Limb (tissue), 2 donors: ENCODE results near the gene FN1.

ENCODE experiments used
- DNase-seq, 2 donors: peaks; one replicate each; pipeline ENCODE4 v3.0.0-alpha.2; 2016; ENCODE audit errors: extremely low spot score in 2 of 2

Gene FN1

DNA sequence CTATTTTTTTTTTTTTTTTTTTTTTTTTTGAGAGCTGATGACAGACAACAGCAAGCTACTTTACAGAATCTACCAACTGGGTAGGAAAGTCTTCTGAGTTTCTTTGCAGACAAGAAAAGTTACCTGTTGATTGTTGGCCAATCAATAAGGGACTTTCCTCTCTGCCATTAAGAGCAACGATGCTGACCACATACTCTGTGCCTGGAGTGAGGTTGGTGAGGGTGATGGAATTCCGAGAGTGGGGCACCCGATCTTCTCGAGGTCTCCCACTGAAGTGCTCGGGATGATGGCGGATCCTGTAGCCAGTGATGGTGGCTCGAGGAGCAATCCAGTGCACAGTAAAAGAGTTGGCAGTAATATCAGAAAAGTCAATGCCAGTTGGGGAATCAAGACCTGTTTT, 49.3 kb downstream of the FN1 start:
- DNase-seq = no peak

DNA sequence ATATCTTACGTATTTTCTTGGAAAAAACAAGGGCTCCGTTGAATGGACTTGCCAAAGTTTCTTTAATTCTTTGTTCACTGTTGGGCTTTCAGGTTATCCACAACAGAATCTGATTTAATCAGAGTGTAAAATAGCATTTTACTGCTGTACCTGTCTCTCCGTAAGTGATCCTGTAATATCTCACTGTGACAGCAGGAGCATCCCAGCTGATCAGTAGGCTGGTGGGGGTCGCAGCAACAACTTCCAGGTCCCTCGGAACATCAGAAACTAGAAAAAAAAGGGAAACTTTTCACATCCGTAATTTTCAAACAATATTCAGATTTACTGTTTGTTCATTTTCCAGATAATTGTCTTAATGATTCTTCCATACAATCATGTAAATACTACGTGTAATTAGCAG, 51.2 kb downstream of the FN1 start:
- no peak for DNase-seq

DNA sequence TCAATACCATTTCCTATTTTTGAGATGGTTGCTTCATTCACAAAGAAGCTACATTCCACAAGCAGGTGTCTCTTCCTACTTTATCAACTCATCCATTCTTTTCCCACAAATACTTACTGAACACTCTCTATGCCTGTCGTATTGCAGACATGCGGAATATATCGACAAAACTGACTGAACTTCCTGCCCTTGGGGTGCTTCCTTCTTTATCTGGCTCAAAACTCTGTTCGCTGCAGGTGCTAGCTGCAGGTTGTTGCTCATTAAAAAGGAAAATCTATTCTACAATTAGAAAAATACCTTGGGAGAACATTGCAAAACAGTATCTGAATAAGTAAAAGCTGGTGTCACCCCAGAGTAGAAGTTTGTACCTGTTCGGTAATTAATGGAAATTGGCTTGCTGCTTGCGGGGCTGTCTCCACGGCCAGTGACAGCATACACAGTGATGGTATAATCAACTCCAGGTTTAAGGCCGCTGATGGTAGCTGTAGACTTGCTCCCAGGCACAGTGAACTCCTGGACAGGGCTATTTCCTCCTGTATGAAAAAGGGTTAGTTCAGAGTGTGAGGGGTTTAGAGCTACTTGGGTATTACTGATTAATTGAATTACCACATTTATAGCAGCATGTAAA, 52.1 kb downstream of the FN1 start:
- no peak for DNase-seq

DNA sequence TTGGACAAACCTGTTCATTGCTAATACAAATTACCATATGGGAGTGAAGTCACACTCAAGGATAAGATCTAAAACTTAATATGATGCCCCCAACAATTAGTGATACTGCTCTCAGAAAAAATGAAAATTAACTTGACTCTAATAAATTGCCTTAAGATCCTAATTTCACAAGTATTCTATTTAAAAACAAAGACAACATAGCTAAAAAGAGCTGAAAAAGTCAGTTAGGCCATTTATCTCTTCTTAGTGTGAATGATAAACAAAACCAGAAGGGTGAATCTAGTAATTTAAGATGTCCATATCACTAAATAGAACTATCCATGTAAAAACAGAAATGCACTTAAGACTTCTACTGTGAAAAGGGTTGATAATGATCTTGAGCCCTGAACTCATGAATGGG, 53.4 kb downstream of the FN1 start:
- no peak for DNase-seq

DNA sequence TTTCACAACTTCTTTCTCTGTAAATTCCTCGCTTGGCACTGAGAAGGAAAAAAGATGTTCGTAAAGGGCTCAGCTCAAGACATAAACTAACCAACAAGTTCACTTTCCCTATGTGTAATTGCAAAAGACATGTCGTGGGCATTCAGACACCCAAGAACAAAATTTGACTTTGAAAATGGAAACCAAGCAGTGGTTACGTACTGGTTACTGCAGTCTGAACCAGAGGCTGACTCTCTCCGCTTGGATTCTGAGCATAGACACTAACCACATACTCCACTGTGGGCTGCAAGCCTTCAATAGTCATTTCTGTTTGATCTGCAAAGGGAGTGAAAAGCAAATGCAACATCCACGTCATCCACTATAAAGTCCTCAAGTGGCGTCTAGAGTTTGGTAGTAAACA, 53.9 kb downstream of the FN1 start:
- DNase-seq = no peak

DNA sequence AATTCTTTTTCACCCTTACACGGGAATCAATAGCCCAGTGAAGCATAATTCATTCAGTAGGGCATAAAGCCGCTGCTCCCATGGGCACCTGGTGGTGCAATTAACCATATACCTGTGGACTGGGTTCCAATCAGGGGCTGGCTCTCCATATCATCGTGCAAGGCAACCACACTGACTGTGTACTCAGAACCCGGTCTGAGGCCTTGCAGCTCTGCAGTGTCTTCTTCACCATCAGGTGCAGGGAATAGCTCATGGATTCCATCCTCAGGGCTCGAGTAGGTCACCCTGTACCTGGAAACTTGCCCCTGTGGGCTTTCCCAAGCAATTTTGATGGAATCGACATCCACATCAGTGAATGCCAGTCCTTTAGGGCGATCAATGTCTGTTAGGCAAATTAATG, 55.2 kb downstream of the FN1 start:
- no peak for DNase-seq

DNA sequence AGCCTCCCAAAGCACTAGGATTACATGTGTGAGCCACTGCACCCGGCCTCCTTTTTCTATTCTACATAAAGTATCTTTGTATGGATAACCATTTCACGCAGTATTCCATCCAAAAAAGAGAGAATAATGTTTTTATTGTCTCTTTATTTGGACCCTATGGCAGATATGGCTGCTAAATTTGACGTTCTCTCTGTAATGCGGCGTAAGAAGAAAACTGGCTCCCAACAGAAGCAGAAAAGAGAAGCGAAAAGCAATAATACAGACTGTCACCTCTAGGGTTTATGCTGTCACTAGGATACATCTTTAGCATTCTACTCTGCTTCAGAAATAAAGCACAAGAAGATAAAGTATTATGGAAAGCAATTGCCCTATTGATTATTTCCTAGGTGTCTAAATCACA, 55.9 kb downstream of the FN1 start:
- no peak for DNase-seq

DNA sequence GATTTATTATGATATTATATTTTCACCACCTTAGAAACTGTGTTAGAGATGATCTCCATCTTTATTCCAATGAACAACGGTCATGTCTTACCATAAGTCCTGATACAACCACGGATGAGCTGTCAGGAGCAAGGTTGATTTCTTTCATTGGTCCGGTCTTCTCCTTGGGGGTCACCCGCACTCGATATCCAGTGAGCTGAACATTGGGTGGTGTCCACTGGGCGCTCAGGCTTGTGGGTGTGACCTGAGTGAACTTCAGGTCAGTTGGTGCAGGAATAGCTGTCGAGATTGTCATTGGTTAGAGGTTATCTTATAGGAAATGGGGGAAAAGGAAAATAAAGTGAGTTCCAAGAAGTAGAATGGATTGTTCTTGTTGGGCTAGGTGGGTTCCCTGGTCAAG, 56.8 kb downstream of the FN1 start:
- no peak for DNase-seq

DNA sequence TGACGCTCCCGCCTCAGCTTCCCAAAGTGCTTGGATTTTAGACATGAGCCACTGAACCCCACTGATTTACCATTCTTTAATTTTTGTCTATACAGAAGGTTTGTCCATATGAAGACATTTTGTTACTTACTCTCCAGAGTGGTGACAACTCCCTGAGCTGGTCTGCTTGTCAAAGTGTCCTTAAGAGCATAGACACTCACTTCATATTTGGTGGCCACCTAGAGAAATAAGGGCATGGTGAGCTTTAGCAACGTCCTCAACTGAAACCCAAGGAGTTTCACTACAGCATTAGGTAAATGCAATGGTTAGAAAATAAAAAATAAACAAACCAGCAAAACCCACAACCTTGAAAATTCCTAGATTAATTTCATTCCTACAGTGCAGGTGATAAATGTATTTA, 57.8 kb downstream of the FN1 start:
- no peak for DNase-seq

DNA sequence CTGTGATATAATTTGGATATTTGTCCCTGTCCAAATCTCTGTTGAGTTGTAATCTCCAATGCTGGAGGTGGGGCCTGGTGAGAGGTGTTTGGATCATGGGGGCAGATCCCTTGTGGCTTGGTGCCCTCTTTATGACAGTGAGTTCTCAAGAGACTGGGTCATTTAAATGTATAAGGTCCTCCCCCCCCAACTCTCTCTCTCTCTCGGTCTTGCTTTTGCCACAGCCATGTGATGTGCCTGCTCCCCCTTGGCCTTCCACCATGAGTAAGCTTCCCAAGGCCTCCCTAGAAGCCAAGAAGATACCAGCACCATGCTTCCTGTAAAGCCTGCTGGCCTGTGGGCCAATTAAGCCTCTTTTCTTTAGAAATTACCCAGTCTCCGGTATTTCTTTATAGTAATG, 58.6 kb downstream of the FN1 start:
- no peak for DNase-seq

DNA sequence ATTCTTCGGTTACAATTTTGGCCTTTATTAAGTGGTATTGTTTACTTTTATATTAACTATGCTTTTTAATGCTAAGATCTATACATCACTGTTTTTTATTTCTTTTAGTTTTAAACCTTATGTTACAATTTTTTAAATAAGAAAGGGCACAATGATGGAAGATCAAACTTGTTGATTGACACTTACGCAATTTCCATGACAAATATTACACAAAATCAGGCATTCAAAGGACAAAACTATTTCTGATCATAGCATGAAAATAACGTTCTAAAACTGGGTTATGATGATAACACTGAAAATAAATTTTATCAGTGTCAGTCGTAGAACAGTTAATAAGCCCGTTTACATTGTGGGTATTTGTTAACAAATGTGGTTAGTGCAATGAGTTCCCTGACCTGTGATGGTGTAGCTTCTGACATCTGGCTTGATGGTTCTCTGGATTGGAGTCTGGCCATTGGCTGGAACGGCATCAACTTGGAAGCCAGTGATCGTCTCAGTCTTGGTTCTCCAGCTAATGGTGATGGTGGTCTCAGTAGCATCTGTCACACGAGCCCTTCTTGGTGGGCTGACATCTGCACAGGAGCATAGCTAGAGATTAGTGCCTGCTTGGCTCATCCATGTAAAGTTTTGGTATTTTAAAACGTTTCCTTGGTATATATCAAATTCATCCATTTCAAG, 59.6 kb downstream of the FN1 start:
- DNase-seq = no peak

DNA sequence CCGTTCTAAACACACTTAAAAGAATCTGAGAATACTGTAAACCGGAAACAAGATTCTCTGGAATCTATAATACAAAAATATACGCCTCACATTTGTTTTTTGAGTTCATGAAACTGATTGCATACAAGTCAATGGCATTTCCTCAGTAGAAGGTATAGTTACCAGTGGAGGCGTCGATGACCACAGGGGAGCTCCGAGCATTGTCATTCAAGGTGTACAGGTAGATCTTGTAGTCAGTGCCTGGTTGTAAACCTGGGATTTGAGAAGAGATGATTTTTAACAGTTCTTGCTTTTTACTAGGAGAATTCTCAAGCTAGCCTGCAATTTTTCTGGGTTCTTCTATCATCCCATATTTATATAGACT, 60.4 kb downstream of the FN1 start:
- DNase-seq = no peak

DNA sequence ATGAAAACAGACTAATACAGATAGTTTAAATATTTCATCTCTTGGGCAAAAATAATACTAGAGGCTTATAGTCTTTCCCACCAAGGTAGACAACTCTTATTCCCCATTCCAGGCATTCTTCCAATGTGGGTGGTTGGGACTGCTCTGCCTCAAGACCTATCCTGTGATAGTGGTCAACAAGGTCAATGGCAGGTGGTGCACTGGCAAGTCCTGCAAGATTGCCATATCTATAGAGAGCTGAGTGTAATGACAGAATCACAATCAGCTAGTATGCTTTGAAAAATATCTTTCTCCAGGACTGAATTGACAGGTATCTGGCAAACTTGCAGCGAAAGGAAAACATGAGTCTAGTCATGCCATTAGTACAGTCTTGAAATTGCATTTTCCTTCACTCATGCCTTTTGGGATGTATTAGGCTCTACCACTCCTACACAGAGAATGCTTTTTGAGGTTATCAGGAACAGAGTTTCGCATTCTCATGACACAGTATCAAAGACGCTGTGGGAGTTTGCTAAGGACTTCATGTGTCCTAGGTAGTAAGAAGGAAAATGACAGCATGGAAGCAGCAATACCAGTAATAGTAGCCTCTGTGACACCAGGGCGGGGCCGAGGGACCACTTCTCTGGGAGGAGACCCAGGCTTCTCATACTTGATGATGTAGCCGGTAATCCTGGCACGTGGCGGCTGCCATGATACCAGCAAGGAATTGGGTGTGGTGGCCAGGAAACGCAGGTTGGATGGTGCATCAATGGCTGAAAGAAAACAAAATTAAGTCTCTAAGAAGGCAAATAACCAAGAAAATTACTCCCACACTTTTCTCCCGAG, 61.0 kb downstream of the FN1 start:
- no peak for DNase-seq

DNA sequence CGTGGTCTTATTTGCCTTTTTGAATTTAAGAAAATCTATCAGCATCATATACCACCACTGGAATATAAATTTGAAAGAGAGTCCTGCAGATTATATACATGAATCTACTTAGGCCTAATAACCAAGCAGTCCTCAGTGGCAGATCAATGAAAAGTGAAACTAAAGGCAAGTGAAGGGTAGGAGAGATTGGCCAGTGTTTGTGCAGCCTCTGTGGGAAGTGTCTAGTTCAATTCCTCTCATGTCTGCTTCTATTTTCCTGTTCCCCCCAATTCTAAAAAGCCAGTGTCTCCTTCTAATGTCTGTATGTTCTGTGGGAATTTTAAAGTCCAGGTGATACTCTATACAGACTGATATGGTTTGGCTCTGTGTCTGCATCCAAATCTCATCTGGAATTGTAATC, 61.9 kb downstream of the FN1 start:
- DNase-seq = no peak

DNA sequence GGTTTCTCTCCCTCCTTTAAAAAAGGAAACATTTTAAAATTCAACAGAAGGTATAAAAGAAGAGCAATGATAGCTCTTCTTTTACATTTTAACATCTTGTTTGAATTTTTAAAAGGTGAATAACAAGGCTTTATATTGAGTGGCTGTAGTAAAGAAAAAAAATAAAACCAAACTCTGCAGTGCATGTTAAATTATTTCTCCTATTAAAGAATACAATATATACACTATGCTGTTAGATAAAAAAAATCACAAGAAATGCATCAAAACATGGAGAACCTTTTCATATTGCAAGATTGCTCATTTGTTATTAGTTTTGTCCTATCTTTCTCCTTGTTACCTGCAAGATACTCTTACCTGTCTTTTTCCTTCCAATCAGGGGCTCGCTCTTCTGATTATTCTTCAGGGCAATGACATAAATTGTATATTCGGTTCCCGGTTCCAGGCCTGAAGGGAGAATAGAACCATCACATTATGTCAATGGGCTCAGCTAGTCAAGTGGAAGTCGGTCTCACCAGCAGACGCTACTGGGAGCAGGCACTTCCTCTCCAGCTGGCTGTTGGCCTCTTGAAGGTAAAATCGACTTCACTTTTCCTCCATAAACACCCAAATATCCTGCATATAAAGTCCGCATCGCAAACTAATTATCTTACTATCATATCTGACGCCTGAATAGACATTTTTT, 62.8 kb downstream of the FN1 start:
- DNase-seq = no peak

DNA sequence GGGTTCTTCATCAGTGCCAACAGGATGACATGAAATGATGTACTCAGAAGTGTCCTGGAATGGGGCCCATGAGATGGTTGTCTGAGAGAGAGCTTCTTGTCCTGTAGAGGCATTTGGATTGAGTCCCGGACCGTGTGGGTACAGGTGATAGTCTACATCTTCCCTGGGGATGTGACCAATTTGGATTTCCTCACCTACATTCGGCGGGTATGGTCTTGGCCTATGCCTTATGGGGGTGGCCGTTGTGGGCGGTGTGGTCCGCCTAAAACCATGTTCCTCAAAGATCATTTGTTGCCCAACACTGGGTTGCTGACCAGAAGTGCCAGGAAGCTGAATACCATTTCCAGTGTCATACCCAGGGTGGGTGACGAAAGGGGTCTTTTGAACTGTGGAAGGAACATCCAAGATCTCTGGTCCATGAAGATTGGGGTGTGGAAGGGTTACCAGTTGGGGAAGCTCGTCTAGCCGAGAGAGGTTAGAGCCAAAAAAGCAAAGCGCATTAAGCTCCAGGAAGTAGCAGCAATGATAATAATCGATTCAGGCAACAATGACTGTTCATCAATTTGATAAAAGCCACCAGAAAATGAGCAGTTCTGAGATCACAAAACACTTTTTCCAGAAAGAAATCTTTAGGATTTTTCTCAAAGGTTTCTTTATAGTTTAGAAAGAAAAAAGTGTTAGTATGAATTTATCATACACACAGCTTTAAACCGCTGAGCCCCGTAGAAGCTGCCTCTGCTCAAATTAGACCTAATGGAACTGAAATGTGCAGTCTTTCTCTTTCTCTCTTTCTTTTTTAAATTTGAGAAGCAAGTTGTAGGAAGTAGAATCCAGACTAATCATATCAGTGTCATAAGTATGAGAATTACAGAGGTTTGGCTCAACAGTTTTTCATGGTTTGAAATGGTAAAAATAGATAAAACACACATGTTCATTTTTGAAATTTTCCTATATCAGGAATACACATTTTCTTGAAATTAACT, 63.7 kb downstream of the FN1 start:
- no peak for DNase-seq

DNA sequence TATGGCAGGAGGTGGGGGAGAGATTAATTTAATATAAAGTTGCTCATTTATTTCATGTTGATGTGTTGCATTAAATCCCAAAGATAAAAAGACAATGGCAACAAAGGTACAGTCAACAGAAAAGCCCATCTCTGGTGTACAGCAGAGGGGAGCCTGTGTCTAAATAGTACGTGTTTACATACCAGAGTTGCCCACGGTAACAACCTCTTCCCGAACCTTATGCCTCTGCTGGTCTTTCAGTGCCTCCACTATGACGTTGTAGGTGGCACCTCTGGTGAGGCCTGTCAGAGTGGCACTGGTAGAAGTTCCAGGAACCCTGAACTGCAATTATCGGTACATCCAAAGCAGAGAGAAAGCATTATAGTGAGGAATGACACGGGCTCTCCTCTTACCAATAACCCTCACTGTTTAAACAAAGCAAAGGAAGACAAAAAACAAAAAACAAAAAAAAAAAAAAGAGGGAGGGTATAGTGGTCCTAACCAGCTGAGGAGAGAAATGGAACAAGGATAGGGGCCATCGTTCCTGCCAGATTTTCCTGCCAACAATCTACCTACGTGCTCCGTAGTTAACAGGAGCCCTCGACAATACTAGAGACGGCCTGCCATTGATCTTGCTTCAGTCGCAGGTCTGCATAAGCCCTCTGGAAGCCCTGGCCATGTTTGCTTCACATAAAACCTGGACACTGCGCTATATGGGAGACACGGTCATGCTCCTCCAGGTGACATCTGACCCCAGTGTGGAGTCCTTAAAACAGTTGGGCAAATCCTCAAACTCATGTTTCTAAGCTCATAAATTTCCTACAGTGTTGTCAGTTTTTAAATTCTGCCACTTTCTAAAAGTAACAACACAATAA, 65.5 kb downstream of the FN1 start:
- no peak for DNase-seq

DNA sequence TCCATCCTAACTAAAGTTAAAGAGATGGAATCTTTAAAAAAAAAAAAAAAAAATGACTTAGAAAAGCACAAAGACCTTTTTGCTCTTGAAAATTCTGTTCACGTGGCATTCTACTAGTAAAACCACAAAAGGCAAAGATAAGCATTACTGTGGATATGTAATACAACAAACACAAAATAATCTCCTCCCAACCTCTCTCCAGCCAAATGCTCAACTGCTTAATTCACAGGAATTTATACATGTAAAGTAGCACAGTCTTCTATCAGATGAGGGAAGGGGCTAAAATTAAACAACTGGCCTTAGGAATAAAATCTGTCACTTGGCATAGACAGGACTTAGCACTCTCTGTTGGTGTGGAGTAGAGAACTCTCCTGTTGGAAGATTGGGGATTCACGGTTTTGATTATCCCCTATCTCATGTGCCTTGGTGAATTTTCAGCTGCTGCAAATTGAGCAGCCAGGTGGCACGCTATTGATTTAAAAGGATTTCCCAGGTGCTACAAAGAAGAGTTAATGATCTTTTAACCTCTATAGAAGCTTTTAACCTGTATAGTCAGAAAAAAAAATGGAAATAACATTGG, 66.6 kb downstream of the FN1 start:
- no peak for DNase-seq

DNA sequence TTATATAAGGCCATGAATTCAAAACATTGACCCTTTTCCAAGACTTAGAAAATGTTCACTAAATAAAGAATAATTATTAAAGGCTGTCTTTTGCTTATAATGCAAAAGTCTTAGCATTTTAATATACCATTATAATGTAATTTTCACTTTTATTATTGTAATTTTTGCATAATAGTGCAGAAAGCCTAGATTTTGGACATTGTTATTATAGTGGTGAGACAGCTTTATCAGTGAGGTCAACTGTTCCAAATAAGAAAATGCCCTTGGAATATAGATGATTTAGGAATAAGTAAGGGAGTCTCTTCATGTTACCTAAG, 67.4 kb downstream of the FN1 start:
- no peak for DNase-seq
